Mucosa of stomach (tissue), 1 donor: ENCODE results near the gene HPCAL1.

Experiments
- H3K27me3 ChIP-seq: one replicate; pipeline ENCODE4 v1.7.0; 2013; ENCODE audit warnings: mild to moderate bottlenecking, low read length; ENCODE audit not compliant: control insufficient read depth, insufficient read depth
- H3K36me3 ChIP-seq: one replicate; pipeline ENCODE4 v1.7.0; 2013; ENCODE audit warnings: low read length; ENCODE audit not compliant: control insufficient read depth, insufficient read depth
- H3K4me1 ChIP-seq: one replicate; pipeline ENCODE4 v1.7.0; 2013; ENCODE audit warnings: mild to moderate bottlenecking, low read length; ENCODE audit not compliant: control insufficient read depth, insufficient read depth
- H3K4me3 ChIP-seq: one replicate; pipeline ENCODE4 v1.7.0; 2013; ENCODE audit warnings: low read length
- H3K9ac ChIP-seq: one replicate; pipeline ENCODE4 v1.7.0; 2013; ENCODE audit warnings: mild to moderate bottlenecking, low read length, moderate library complexity
- H3K9me3 ChIP-seq: one replicate; pipeline ENCODE4 v1.7.0; 2013; ENCODE audit warnings: mild to moderate bottlenecking, low read length, moderate library complexity; ENCODE audit not compliant: control insufficient read depth
- donor health status: Pancreatic carcinoma.

Gene HPCAL1

DNA sequence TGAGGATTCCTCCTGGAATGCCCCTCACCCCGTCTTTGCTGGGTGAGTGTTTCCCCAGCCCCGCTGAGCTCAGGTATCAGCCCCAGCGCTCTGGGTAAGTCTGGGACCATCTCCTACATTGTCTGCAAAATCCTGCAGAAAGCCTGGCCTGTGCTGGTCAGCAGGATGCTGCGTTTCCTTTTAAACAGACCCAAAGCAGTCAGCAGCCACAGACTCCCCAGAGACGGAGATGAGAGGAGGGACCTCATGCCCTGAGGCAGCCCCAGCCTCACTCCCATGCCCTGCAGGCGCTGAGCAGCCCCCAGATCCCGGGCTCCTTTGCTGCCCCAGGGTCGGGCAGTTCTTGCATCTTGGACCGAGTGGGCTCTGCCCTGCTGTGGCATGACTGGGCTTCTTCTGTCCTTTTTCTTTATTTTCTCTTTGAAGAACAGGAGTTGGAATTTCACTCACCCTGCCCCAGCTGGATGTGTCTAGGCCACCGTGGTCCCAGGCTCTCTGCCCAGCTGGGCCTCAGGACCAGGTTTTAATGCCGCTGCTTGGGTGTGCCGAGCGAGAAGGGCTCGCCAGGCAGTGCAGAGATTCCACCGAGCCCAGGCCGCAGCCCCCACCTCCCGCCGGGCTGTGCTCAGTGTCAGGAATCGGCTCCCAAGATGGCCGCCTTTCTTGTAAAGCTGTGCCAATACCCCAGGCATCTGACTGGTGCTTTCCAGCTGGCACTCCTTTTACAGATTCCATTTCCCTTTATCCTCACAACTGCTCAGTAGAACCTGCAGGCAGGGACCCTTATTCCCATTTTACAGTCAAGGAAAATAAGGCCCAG is 101.8 kb downstream of the HPCAL1 start:
- H3K9ac ChIP-seq = no peak overlapping the region
- H3K4me3 ChIP-seq = no peak overlapping the region
- peaks cover 75% of the 10 kb centered on the region for H3K4me1 ChIP-seq
- no peaks in the 10 kb centered on the region for H3K9me3 ChIP-seq
- H3K27me3 ChIP-seq = no peaks in the 10 kb centered on the region
- peaks cover 4% of the 10 kb centered on the region for H3K36me3 ChIP-seq

DNA sequence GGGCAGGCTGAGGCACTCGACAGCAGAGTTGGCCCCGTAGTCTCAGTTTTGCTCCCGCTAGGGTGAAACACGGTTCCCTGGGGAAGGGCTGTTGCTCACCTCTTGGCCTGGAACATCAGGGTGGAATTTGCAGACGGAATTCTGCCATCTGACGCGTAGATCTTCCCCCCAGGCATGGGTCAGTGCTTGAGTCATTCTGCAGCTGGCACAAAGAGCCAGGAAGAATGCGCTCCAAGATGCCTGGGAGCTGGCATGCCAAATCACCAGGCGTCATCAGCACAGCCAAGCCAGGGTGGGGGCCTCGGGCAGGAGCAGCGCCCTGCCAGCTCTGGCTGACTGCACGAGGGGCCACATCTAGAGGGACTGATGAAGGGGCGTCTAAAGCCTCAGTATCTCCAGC is 102.7 kb downstream of the HPCAL1 start:
- peaks cover 70% of the 10 kb centered on the region for H3K4me1 ChIP-seq
- no peak overlapping the region for H3K4me3 ChIP-seq
- no peaks in the 10 kb centered on the region for H3K27me3 ChIP-seq
- no peak overlapping the region for H3K9ac ChIP-seq
- no peaks in the 10 kb centered on the region for H3K9me3 ChIP-seq
- peaks cover 4% of the 10 kb centered on the region for H3K36me3 ChIP-seq

DNA sequence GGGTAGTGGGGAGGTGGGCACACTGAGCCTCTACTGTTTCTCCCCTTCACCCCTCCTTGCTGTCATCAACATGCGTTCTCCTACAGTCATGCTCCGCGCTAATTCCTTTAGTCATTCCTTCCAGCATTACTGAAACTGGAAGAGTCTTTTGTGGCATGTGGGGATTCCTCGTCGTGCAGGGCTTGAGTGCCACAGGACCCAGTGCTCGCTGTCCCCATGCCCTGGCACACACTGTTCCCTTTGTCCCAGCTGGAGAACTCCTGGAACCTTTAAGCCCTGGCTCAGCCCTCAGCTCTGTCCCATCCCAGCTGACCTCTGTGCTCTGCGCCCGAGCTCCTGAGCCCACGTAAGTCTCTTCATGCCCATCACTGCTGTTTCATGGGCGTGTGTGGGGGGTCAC is 103.3 kb downstream of the HPCAL1 start:
- Histone ChIP-seq H3K27me3 (no peaks in the 10 kb centered on the region), H3K4me3 (no peak overlapping the region), H3K9me3 (no peaks in the 10 kb centered on the region), H3K9ac (no peak overlapping the region), H3K36me3 (peaks cover 4% of the 10 kb centered on the region), H3K4me1 (peaks cover 65% of the 10 kb centered on the region)

DNA sequence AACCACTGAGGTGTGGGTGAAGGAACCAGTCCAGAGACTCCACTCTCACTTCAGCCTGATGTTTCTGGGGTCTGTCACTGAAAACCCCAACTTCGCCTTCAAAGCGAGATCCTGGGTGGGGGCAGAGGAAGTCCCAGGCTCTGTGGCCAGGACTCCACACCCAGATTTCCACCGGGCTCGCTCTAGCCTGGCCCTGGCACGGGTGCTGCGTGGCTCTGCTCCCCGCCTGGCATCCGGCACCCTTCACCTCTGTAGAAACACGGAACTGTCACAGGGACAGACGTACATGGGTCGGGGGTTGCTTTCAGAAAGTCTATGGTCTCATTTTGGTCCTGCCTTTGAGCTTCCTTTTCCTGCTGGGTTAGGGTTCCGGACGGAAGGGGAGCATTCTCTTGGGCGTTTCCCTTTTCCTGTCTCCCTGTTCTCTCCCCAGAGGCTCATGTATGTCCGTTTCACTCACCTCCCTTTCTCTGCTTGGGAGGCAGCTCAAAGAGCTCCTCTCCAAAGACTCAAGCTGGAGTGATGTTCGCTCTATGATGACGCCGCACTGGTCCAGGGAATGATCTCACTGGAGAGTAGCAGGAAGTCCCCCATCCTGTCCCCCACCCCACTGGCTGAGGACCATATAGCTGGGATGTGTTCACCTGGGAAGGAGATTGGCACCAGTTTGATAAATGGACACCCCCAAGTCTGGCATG is 103.9 kb downstream of the HPCAL1 start:
- H3K36me3 ChIP-seq = peaks cover 4% of the 10 kb centered on the region
- H3K27me3 ChIP-seq = no peaks in the 10 kb centered on the region
- H3K9me3 ChIP-seq = no peaks in the 10 kb centered on the region
- H3K4me3 ChIP-seq = no peak overlapping the region
- H3K4me1 ChIP-seq = peaks cover 58% of the 10 kb centered on the region
- H3K9ac ChIP-seq = no peak overlapping the region

DNA sequence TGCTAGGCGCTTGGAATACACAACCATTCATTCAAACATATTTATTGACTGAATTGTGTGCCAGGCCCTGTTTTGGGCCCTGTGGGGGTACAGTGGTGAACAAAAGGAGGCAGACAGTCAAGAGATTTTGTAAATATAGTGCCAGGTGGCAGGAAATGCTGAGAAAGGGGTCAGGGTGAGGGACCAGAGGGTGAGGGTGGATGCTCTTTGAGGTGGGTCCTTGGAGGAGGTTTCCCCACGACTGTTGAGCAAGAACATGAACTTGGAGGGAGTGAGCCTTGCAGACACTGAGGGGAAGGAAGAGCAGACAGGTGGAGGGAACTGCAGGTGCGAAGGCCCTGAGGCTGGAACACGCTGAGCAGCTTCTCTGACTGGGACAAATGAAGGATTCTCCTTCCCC is 104.7 kb downstream of the HPCAL1 start:
- Histone ChIP-seq H3K36me3 (peaks cover 7% of the 10 kb centered on the region), H3K4me1 (peaks cover 55% of the 10 kb centered on the region), H3K27me3 (no peaks in the 10 kb centered on the region), H3K9me3 (no peaks in the 10 kb centered on the region), H3K4me3 (no peak overlapping the region), H3K9ac (peak overlapping the region; percentile 60)

DNA sequence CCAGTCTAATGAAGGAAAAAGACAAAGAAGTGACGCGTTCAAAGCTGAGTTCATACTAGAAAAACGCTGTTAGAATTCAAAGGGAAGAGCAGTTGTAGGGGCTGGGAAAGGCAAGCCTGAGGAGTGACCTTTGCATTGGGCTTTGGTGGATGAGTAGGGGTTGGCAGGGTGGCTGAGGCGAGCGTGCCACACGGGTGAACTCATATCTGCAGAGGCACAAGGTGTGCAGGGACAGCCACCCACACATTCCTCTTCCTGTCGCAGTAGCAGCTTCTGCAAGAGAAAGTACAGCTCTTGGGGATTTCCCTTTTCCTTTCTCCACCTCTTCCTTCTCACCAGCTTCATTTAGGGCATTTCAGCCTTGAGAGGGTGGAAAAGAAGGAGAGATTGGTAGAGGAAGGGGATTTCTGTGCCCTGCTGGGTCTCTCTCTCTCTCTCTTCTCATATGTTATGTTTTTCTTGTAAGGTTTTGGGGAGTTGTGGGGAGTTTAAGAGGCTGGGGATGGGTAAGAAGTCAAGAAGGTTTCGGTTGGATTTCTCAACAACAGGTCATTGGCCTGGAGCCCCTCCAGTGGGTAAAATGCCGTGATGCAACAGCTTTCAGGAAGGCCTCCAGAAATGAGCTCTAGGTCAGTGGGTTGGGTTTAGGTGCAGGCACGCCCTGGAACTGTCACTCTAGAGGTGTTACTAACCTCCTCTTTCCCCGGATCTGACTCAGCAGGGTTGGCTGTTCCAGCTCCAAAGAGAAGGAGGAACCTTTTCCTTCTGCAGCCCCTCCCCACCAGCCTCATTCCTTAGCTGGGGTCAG is 105.3 kb downstream of the HPCAL1 start:
- Histone ChIP-seq H3K27me3 (no peaks in the 10 kb centered on the region), H3K9ac (peak overlapping the region; percentile 60), H3K4me1 (peaks cover 57% of the 10 kb centered on the region), H3K9me3 (no peaks in the 10 kb centered on the region), H3K4me3 (peak overlapping the region; percentile 42), H3K36me3 (peaks cover 10% of the 10 kb centered on the region)

DNA sequence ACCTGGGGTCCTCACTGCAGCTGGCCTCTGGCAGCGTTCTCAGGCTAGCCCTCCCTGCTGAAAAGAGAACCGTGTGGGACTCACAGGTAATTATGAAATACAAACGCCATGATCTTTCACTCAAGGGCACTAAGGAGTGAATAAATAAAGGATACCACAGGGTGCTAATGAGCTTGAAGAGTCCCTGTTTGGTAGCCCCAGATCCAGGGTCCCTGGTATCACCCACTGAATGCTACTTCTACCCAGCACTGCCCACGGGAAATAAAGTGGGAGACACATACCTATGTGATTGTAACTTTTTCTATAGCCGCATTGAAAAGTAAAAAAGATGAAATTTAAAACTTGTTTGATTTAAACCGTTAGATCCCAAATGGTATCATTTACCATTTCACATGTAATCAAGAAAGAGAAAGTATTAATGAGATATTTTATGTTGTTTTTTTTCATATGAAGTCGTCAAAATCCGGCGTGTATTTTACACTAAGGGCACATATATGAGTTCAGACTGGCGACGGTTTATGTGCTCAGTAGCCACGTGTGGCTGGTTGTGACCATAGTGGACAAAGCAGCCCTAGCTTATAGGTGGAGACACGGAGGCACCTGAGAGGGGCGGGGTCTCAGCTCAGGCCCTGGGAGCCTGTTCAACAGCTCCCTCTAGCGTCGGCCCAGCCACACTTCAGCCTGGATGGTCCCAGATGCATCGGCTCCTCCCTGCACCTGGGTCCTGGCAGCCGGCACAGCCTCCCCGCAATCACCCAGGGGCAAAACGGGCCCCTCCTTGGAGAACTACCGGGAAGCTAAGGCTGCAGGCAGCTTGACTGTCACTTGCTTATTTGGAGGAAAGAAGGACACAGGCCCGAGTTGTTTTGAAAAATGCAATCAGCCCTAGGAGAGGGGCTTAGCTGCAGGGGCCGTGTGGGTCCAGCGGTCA is 106.2 kb downstream of the HPCAL1 start:
- no peaks in the 10 kb centered on the region for H3K27me3 ChIP-seq
- H3K9ac ChIP-seq = peak overlapping the region; percentile 60
- H3K4me1 ChIP-seq = peaks cover 65% of the 10 kb centered on the region
- H3K9me3 ChIP-seq = no peaks in the 10 kb centered on the region
- peak overlapping the region; percentile 42 for H3K4me3 ChIP-seq
- peaks cover 10% of the 10 kb centered on the region for H3K36me3 ChIP-seq

DNA sequence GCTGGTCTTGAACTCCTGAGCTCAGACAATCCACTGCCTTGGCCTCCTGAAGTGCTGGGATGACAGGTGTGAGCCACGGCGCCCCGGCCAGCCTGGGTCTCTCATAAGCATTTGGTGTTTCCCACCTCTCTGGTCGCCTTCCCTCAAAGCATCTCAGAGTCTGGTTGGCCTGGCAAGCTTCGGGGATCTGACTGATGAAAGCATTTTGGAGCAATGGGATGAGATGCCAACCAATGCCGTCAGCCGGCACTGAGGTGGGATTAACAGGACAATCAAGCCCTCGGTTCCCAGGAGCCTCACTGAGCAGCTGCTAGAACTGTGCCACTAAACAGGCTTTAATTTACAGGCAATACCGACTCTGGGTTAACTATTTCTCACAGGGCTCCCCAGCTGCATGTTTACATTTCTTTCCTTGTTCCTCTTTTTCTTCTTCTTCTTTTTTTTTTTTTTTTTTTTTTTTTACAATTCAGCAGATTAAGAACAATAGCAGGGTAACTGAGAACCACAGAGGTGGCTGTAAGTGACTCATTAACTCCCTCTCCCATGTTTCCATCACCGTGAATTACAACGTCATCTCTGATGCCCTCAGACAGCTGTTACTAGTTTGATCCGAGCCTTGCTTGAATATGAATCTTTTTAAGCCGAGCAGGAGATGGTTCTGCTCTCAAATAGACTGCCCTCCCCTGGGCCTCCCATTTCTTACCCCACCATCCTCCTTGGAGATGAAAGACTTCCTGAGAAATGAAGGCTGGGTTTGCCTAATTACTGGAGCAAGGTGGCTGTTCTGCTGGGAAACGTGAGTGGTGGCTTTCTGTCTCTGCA is 107.5 kb downstream of the HPCAL1 start:
- H3K4me3 ChIP-seq = no peak overlapping the region
- H3K4me1 ChIP-seq = peaks cover 75% of the 10 kb centered on the region
- H3K27me3 ChIP-seq = no peaks in the 10 kb centered on the region
- H3K9ac ChIP-seq = no peak overlapping the region
- peaks cover 10% of the 10 kb centered on the region for H3K36me3 ChIP-seq
- no peaks in the 10 kb centered on the region for H3K9me3 ChIP-seq

DNA sequence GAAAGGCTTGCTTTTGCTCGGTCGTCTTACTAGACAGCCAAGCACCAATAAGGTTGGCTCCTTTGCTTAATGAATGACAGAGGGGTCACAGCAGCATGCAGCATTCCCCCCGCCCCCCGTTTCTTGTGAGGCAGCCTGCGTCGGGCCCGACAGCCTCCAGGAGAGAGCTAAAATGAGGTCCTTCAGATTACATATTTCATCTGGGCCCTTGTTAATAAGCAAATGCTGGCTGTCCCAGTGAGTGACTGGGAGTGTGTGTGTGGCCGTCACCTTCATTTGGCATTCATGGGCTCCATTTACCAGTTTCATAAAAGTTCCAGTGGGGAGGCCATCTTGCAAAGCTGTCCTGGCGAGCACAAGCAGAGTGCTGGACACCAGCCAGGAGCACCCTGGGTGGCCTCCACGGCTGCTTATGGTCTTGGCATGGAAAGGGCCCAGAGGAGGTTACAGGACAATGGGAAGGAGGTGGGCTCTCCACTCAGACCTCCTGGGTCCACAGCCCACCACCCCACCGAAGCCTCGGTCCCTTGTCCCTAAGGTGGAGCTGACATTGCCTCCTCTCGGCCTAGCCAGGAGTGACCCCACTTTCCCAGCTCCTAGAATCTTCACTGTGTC is 108.2 kb downstream of the HPCAL1 start:
- Histone ChIP-seq H3K4me3 (no peak overlapping the region), H3K9ac (no peak overlapping the region), H3K27me3 (no peaks in the 10 kb centered on the region), H3K36me3 (peaks cover 8% of the 10 kb centered on the region), H3K4me1 (peaks cover 71% of the 10 kb centered on the region), H3K9me3 (no peaks in the 10 kb centered on the region)

DNA sequence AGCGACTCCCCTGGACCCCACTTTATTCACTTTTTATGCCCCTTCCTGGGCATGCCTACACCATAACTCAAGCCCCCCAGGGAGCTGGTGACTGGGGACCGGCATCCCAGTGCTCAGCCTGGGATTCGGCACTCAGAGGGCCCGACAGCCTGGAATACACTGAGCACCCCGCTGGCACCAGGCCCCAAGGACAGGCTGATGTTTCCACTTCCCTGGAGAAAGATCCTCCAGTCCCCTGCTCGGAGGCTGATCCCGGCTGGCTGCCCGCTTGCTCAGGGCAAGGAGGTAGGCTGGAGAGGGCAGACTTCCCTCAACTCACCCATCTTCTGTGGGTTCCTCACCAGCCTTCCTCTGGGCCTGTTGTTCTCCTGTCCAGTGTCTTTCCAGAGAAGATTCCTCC is 108.9 kb downstream of the HPCAL1 start:
- Histone ChIP-seq H3K4me3 (no peak overlapping the region), H3K36me3 (peaks cover 7% of the 10 kb centered on the region), H3K27me3 (no peaks in the 10 kb centered on the region), H3K9me3 (no peaks in the 10 kb centered on the region), H3K4me1 (peaks cover 65% of the 10 kb centered on the region), H3K9ac (no peak overlapping the region)
